NCI-H748 treated with DMSO at 0.1 percent for 48 hours (cell line): Measurements from ENCODE around the gene BRD7.

ENCODE experiments used
- DNase-seq: peaks from one replicate; lab custom pipeline; 2025; lab: John Stamatoyannopoulos, UW

BRD7 gene

GRCh38 chr16:50289950-50290764, 78.6 kb downstream of the BRD7 start:
- no peak for DNase-seq

GRCh38 chr16:50288920-50289319, 79.9 kb downstream of the BRD7 start:
- no peak for DNase-seq

- no peak for DNase-seq
Observed at GRCh38 chr16:50288026-50288425, 80.8 kb downstream of the BRD7 start.

- DNase-seq, result no peak
Observed at GRCh38 chr16:50286681-50287080, 82.1 kb downstream of the BRD7 start.

GRCh38 chr16:50285406-50286003, 83.3 kb downstream of the BRD7 start:
- DNase-seq, result no peak

- no peak for DNase-seq
Observed at GRCh38 chr16:50284131-50284911, 84.5 kb downstream of the BRD7 start.

GRCh38 chr16:50282955-50283631, 85.7 kb downstream of the BRD7 start:
- DNase-seq, result no peak

GRCh38 chr16:50282010-50282538, 86.7 kb downstream of the BRD7 start:
- no peak for DNase-seq

- DNase-seq, result no peak
Observed at GRCh38 chr16:50281391-50282009, 87.3 kb downstream of the BRD7 start.

- no peak for DNase-seq
Observed at GRCh38 chr16:50280932-50281331, 87.9 kb downstream of the BRD7 start.

- no peak for DNase-seq
Observed at GRCh38 chr16:50279504-50279865, 89.3 kb downstream of the BRD7 start.

- DNase-seq, result no peak
Observed at GRCh38 chr16:50278251-50278650, 90.5 kb downstream of the BRD7 start.

- DNase-seq, result no peak
Observed at GRCh38 chr16:50276801-50277555, 91.8 kb downstream of the BRD7 start.

- no peak for DNase-seq
Observed at GRCh38 chr16:50276326-50276640, 92.5 kb downstream of the BRD7 start.

- no peak for DNase-seq
Observed at GRCh38 chr16:50275428-50276325, 93.1 kb downstream of the BRD7 start.

GRCh38 chr16:50275098-50275415, 93.7 kb downstream of the BRD7 start:
- no peak for DNase-seq

GRCh38 chr16:50274326-50275097, 94.3 kb downstream of the BRD7 start:
- no peak for DNase-seq

GRCh38 chr16:50273888-50274325, 94.9 kb downstream of the BRD7 start:
- no peak for DNase-seq

GRCh38 chr16:50273382-50273690, 95.5 kb downstream of the BRD7 start:
- DNase-seq, result no peak
